ENCODE measurements around the gene TOP2A. TPM values are rescaled to one million over a fixed set of nuclear protein-coding genes. Genes with fewer than 3 reads are reported as not detected.

The TOP2A gene
- total RNA-seq, 1 donor from 2014 or later = 0.79 TPM

DNA sequence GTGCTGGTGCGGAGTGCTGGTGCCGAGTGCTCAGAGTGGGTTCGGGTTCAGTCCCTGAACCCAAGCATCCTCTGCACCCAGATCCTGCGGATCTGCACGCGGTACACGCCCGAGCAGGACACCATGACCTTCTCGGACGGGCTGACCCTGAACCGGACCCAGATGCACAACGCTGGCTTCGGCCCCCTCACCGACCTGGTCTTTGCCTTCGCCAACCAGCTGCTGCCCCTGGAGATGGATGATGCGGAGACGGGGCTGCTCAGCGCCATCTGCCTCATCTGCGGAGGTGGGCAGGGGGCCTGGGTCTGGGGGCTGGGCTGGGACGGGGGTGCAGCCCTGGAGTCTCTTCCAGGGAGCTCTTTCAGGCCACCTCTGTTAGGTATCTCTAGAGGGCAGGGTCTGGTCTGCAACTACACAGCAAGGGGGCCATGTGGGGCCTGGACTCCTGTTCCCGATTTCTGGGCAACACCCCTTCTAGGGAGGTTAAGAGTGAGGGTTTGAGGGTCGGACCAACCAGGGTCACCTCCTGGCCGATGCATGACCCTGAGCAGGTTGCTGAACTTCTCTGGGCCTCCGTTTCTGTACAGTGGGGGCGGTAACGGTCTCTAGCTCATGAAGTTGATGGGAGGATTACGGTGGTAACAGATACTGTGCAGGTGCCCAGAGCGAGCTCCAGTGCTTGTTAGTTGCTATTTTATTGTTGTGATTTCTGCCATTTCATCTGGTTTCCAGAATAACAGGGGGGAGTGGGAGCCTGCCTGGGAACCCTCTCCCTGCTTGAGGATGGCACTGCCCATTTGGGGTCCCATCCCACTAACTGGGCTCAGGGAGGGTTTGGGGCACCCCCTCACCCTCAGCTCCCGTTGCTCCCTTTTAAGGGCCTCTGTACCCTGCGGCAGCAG, 63.2 kb downstream of the TOP2A start:
- TF ChIP-seq, protein P1, sequence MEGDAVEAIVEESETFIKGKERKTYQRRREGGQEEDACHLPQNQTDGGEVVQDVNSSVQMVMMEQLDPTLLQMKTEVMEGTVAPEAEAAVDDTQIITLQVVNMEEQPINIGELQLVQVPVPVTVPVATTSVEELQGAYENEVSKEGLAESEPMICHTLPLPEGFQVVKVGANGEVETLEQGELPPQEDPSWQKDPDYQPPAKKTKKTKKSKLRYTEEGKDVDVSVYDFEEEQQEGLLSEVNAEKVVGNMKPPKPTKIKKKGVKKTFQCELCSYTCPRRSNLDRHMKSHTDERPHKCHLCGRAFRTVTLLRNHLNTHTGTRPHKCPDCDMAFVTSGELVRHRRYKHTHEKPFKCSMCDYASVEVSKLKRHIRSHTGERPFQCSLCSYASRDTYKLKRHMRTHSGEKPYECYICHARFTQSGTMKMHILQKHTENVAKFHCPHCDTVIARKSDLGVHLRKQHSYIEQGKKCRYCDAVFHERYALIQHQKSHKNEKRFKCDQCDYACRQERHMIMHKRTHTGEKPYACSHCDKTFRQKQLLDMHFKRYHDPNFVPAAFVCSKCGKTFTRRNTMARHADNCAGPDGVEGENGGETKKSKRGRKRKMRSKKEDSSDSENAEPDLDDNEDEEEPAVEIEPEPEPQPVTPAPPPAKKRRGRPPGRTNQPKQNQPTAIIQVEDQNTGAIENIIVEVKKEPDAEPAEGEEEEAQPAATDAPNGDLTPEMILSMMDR (IDR thresholded peaks at IDR 0.05; ENCODE audit: insufficient read depth, low read length, severe bottlenecking) = no peak
- H3K36me3 ChIP-seq (ENCODE audit: control insufficient read depth, insufficient read depth, low read length) = peaks cover 22% of the 10 kb centered on the region
- no peaks in the 10 kb centered on the region for H3K27me3 ChIP-seq (ENCODE audit: control insufficient read depth, insufficient read depth, low read length)
- no peak for DNase-seq (ENCODE audit: low read depth)
- FAIRE-seq = no peak
- no peak overlapping the region for H3K4me3 ChIP-seq (ENCODE audit: low read depth, low read length)

DNA sequence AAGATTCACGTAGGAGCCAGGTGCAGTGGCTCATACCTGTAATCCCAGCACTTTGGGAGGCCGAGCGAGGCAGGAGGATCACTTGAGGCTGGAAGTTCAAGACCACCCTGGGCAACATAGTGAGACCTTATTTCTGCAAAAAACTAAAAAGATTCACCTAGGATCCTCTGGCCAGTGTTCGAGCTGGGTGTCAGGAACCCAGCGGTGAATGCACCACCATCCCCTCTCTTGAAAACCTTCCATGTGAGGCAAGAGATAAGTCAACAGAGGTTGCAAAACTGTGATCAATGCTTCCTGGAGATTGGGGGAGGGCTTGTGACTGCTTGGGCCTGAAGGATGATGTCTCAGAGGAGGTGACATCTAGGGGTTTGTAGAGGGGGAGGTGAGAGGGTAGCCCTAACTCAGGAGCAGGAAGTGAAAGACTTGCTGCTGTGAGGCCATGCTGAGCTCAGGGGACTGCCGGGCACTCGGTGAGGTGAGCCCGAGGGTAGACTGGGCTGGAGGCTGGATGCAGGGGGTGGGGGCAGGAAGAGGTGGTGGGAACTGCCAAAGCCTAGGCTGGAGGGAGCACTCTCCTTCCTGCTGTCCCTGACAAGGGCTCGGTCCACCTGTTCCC, 64.8 kb downstream of the TOP2A start:
- TF ChIP-seq, protein P1 (IDR thresholded peaks at IDR 0.05; ENCODE audit: insufficient read depth, low read length, severe bottlenecking) = no peak
- FAIRE-seq (no peak), DNase-seq (ENCODE audit: low read depth) (no peak)
- no peak overlapping the region for H3K4me3 ChIP-seq (ENCODE audit: low read depth, low read length)
- H3K27me3 ChIP-seq (ENCODE audit: control insufficient read depth, insufficient read depth, low read length) = no peaks in the 10 kb centered on the region
- peaks cover 23% of the 10 kb centered on the region for H3K36me3 ChIP-seq (ENCODE audit: control insufficient read depth, insufficient read depth, low read length)

DNA sequence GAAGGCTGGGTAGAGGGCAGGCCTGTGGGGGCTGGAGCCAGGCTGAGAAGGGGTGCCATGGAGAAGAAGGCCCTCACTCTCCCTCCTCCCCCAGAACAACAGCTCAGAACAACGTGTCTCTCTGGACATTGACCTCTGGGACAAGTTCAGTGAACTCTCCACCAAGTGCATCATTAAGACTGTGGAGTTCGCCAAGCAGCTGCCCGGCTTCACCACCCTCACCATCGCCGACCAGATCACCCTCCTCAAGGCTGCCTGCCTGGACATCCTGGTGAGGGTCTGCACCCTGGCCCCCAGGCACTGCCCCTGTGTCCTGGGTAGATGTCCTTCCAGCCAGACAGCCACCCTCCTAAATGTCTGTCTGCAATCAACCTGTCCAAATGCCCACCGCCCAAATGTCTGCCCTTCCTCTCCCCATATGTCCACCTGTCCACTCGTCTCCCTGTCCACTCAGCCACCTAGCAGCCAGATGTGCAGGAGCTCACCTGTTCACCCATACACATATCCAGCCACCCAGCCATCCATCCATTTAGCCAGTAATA, 65.4 kb downstream of the TOP2A start:
- peaks cover 23% of the 10 kb centered on the region for H3K36me3 ChIP-seq (ENCODE audit: control insufficient read depth, insufficient read depth, low read length)
- FAIRE-seq (peak; percentile 60), DNase-seq (ENCODE audit: low read depth) (no peak)
- no peak overlapping the region for H3K4me3 ChIP-seq (ENCODE audit: low read depth, low read length)
- TF ChIP-seq, protein P1 (IDR thresholded peaks at IDR 0.05; ENCODE audit: insufficient read depth, low read length, severe bottlenecking) = no peak
- no peaks in the 10 kb centered on the region for H3K27me3 ChIP-seq (ENCODE audit: control insufficient read depth, insufficient read depth, low read length)

DNA sequence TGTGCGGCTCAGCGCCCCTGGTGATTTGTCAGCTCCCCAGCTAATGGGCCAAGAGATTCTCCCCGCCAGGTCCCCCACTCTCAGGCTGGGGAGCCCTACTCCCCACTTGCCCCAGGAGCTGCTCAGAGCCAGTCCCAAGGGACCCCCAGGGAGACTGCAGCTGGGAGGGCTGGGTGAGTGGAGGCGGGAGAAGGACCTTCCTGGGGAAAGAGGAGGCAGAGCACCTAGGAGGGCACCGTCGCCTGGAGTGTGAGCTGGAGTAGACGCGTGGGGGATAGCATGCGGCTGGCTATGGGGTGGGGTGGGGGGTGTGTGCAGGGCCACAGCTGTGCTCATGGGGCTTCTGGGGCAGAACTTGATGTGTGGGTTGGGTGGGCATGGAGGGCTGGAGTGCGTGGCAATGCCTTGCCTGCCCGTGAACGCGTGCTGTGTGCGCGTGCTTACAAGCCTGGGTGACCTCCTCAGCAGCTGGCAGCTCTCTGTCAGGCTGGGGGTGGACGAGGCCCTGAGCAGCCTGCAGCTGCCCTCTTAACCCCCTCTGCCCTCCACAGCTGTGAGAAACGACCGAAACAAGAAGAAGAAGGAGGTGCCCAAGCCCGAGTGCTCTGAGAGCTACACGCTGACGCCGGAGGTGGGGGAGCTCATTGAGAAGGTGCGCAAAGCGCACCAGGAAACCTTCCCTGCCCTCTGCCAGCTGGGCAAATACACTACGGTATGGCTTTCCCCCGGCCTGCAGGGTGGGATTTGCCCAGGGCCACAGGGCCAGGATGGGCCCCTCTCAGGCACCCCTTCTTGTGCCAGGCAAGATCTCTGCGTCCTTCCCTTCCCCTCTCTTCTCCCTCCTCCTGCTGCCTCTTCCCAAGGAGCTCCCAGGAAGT, 66.1 kb downstream of the TOP2A start:
- H3K4me3 ChIP-seq (ENCODE audit: low read depth, low read length) = no peak overlapping the region
- no peak for FAIRE-seq
- H3K36me3 ChIP-seq (ENCODE audit: control insufficient read depth, insufficient read depth, low read length) = peaks cover 23% of the 10 kb centered on the region
- DNase-seq (ENCODE audit: low read depth) = no peak
- TF ChIP-seq, protein P1 (IDR thresholded peaks at IDR 0.05; ENCODE audit: insufficient read depth, low read length, severe bottlenecking) = no peak
- H3K27me3 ChIP-seq (ENCODE audit: control insufficient read depth, insufficient read depth, low read length) = no peaks in the 10 kb centered on the region

DNA sequence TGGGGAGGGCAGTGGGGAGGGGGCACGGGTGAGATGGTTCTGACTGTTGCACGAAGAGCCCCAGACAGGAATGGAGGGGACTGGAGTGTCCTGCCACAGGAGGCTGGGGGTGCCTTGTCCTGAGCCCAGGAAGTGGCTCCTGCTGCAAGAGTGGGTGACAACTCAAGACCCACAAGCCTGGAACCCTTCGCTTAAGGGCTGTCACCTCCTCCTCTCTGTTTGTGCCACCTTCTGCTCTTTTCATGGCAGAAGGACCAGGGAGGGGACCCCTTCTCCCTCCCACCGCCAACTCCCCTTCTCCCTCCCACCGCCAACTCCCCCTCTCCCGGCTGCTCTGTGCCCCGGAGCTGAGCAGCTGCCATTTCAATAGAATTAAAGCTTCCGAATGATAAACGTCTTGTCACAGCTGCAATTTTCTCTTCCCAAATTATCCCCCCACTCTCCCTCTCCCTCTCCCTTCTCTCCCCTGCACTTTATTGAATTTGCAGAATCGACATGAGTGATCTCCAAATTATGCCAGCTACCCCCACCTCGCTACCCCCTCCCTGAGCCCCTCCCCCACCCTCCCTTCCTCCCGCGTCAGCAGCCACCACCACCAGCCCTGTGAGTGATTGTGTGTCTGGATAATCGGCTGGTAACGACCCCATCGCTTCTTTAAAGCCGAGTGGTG, 66.9 kb downstream of the TOP2A start:
- Histone ChIP-seq H3K27me3 (ENCODE audit: control insufficient read depth, insufficient read depth, low read length) (no peaks in the 10 kb centered on the region), H3K4me3 (ENCODE audit: low read depth, low read length) (no peak overlapping the region), H3K36me3 (ENCODE audit: control insufficient read depth, insufficient read depth, low read length) (peaks cover 21% of the 10 kb centered on the region)
- DNase-seq (ENCODE audit: low read depth) (no peak), FAIRE-seq (no peak)
- TF ChIP-seq, protein P1 (IDR thresholded peaks at IDR 0.05; ENCODE audit: insufficient read depth, low read length, severe bottlenecking) = no peak
